Measurements from ENCODE around the gene MAN1A1. TPM values are rescaled to one million over a fixed set of nuclear protein-coding genes. Genes with fewer than 3 reads are reported as not detected.
A peak's percentile ranks its signal among the peaks of the same experiment; 100 is the strongest.

The MAN1A1 gene
- total RNA-seq, 1 donor from 2014 or later = 2.9 TPM

GRCh38 chr6:119280668-119281067 lies 68.9 kb downstream of the MAN1A1 start:
- peak; percentile 38 for DNase-seq (ENCODE audit: low read depth)
- no peaks in the 10 kb centered on the region for H3K27me3 ChIP-seq (ENCODE audit: control insufficient read depth, insufficient read depth, low read length)
- no peak overlapping the region for H3K4me3 ChIP-seq (ENCODE audit: low read depth, low read length)
- FAIRE-seq = no peak
- TF ChIP-seq, protein P1, sequence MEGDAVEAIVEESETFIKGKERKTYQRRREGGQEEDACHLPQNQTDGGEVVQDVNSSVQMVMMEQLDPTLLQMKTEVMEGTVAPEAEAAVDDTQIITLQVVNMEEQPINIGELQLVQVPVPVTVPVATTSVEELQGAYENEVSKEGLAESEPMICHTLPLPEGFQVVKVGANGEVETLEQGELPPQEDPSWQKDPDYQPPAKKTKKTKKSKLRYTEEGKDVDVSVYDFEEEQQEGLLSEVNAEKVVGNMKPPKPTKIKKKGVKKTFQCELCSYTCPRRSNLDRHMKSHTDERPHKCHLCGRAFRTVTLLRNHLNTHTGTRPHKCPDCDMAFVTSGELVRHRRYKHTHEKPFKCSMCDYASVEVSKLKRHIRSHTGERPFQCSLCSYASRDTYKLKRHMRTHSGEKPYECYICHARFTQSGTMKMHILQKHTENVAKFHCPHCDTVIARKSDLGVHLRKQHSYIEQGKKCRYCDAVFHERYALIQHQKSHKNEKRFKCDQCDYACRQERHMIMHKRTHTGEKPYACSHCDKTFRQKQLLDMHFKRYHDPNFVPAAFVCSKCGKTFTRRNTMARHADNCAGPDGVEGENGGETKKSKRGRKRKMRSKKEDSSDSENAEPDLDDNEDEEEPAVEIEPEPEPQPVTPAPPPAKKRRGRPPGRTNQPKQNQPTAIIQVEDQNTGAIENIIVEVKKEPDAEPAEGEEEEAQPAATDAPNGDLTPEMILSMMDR (IDR thresholded peaks at IDR 0.05; ENCODE audit: insufficient read depth, low read length, severe bottlenecking) = no peak
- no peaks in the 10 kb centered on the region for H3K36me3 ChIP-seq (ENCODE audit: control insufficient read depth, insufficient read depth, low read length)

GRCh38 chr6:119280080-119280479 lies 69.5 kb downstream of the MAN1A1 start:
- Histone ChIP-seq H3K27me3 (ENCODE audit: control insufficient read depth, insufficient read depth, low read length) (no peaks in the 10 kb centered on the region), H3K4me3 (ENCODE audit: low read depth, low read length) (no peak overlapping the region), H3K36me3 (ENCODE audit: control insufficient read depth, insufficient read depth, low read length) (no peaks in the 10 kb centered on the region)
- TF ChIP-seq, protein P1 (IDR thresholded peaks at IDR 0.05; ENCODE audit: insufficient read depth, low read length, severe bottlenecking) = no peak
- DNase-seq (ENCODE audit: low read depth) (no peak), FAIRE-seq (no peak)

DNA sequence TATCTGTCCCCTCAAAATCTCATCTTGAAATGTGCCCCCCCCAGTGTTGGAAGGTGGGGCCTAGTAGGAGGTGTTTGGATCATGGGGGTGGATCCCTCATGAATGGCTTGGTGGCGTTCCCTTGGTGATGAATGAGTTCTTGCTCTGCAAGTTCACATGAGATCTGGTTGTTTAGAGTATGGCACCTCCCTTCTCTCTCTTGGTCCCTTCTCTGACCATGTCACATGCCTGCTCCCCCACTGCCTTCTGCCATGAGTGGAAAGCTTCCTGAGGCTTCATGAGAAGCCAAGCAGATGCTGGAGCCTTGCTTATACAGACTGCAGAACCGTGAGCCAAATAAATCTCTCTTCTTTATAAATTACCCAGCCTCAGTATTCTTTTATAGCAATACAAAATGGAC lies 70.9 kb downstream of the MAN1A1 start:
- DNase-seq (ENCODE audit: low read depth) (no peak), FAIRE-seq (no peak)
- no peaks in the 10 kb centered on the region for H3K36me3 ChIP-seq (ENCODE audit: control insufficient read depth, insufficient read depth, low read length)
- H3K4me3 ChIP-seq (ENCODE audit: low read depth, low read length) = no peak overlapping the region
- no peaks in the 10 kb centered on the region for H3K27me3 ChIP-seq (ENCODE audit: control insufficient read depth, insufficient read depth, low read length)
- TF ChIP-seq, protein P1 (IDR thresholded peaks at IDR 0.05; ENCODE audit: insufficient read depth, low read length, severe bottlenecking) = no peak

- Histone ChIP-seq H3K4me3 (ENCODE audit: low read depth, low read length) (no peak overlapping the region), H3K36me3 (ENCODE audit: control insufficient read depth, insufficient read depth, low read length) (no peaks in the 10 kb centered on the region), H3K27me3 (ENCODE audit: control insufficient read depth, insufficient read depth, low read length) (no peaks in the 10 kb centered on the region)
- FAIRE-seq (no peak), DNase-seq (ENCODE audit: low read depth) (no peak)
- TF ChIP-seq, protein P1 (IDR thresholded peaks at IDR 0.05; ENCODE audit: insufficient read depth, low read length, severe bottlenecking) = no peak
These were observed 72.5 kb downstream of the MAN1A1 start for GRCh38 chr6:119277052-119277451.

DNA sequence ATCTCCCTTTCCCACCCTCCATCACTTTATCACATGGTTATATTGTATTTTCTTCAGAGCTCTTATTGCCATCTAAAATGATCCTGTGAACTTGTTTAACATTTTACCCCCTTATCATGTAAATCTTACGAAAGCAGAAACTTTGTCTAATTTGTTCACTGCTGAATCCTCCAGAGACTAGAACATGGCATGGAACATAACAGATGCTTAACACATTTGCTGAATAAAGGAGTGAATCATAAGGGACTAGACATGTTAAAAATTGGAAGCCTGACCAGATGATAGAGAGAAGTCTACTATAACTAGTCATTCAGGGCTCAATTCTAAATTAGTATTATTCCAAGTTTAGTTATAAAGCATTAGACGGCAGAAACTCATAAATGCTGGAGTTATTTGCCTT lies 73.3 kb downstream of the MAN1A1 start:
- DNase-seq (ENCODE audit: low read depth) = no peak
- H3K27me3 ChIP-seq (ENCODE audit: control insufficient read depth, insufficient read depth, low read length) = no peaks in the 10 kb centered on the region
- H3K4me3 ChIP-seq (ENCODE audit: low read depth, low read length) = no peak overlapping the region
- no peak for FAIRE-seq
- H3K36me3 ChIP-seq (ENCODE audit: control insufficient read depth, insufficient read depth, low read length) = no peaks in the 10 kb centered on the region
- TF ChIP-seq, protein P1 (IDR thresholded peaks at IDR 0.05; ENCODE audit: insufficient read depth, low read length, severe bottlenecking) = no peak

DNA sequence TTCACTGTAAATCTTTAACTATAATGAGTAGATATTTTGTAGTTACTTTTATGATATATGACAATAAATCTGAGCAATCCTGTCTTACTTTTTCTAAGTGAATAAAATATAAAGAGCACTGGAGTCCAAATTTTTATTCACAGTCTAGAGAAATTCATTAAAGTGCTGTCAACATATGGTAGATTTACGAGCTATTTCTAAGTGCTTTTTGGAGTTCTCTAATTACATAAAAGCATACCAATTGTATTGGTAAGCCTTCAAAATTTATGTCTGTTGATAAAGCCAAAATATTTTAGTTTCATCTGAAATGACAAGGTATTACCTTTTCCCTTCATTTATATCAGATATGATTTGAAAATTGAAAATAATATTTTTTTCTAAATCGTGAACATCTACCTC lies 75.4 kb downstream of the MAN1A1 start:
- H3K27me3 ChIP-seq (ENCODE audit: control insufficient read depth, insufficient read depth, low read length) = no peaks in the 10 kb centered on the region
- H3K4me3 ChIP-seq (ENCODE audit: low read depth, low read length) = no peak overlapping the region
- no peaks in the 10 kb centered on the region for H3K36me3 ChIP-seq (ENCODE audit: control insufficient read depth, insufficient read depth, low read length)
- TF ChIP-seq, protein P1 (IDR thresholded peaks at IDR 0.05; ENCODE audit: insufficient read depth, low read length, severe bottlenecking) = no peak
- FAIRE-seq (no peak), DNase-seq (ENCODE audit: low read depth) (no peak)

Data from bronchial epithelial cell (primary cell).